Karpas-422 (cell line): ENCODE data around the gene SPATA12. TPM values are rescaled to one million over a fixed set of nuclear protein-coding genes. Genes with fewer than 3 reads are reported as not detected.
"Not testable (repeated sequence)": the region's sequence is repeated elsewhere in the genome, so short reads cannot be mapped to it uniquely, and the experiment has no call there.

Experiments
- DNase-seq: peaks from one replicate; pipeline ENCODE4 v3.0.0-alpha.2; 2015
- H2AFZ ChIP-seq: fragments of 200-600 bp; sonication (generic); 2 replicates; pipeline ENCODE4 v1.6.1; 2014; ENCODE audit warnings: antibody characterized with exemption, low read length, mixed read lengths
- H3K27ac ChIP-seq: fragments of 200-600 bp; sonication (generic); 2 replicates; pipeline ENCODE4 v1.5.1; 2014; ENCODE audit warnings: mild to moderate bottlenecking, low read length, moderate library complexity
- H3K27me3 ChIP-seq: fragments of 200-600 bp; sonication (generic); 2 replicates; pipeline ENCODE4 v1.6.1; 2014; ENCODE audit warnings: low read length, mixed read lengths
- H3K36me3 ChIP-seq: fragments of 200-600 bp; sonication (generic); 2 replicates; pipeline ENCODE4 v1.6.1; 2014; ENCODE audit warnings: low read length, mixed read lengths; ENCODE audit not compliant: insufficient read depth
- H3K4me1 ChIP-seq: fragments of 200-600 bp; sonication (generic); 2 replicates; pipeline ENCODE4 v1.6.1; 2014; ENCODE audit warnings: mild to moderate bottlenecking, low read length, mixed read lengths
- H3K4me2 ChIP-seq: fragments of 200-600 bp; sonication (generic); 2 replicates; pipeline ENCODE4 v1.6.1; 2014; ENCODE audit warnings: low read length, low read depth, mild to moderate bottlenecking; ENCODE audit not compliant: poor library complexity, severe bottlenecking
- H3K4me3 ChIP-seq: fragments of 200-600 bp; sonication (generic); 2 replicates; pipeline ENCODE4 v1.5.1; 2014; ENCODE audit warnings: mild to moderate bottlenecking, antibody characterized with exemption, low read length, mixed read lengths
- H3K79me2 ChIP-seq: fragments of 200-600 bp; sonication (generic); 2 replicates; pipeline ENCODE4 v1.6.1; 2014; ENCODE audit warnings: mild to moderate bottlenecking, low read length, mixed read lengths
- H3K9ac ChIP-seq: fragments of 200-600 bp; sonication (generic); 2 replicates; pipeline ENCODE4 v1.6.0; 2014; ENCODE audit warnings: low read length
- H3K9me2 ChIP-seq: fragments of 200-600 bp; sonication (generic), shearing (Covaris generic); replicated peaks from 2 replicates; pipeline ENCODE4 v1.6.0; 2014; ENCODE audit warnings: mild to moderate bottlenecking, low read length, moderate library complexity; ENCODE audit not compliant: insufficient read depth
- H3K9me3 ChIP-seq: fragments of 300-700, 200-600 bp; sonication (generic); 2 replicates; pipeline ENCODE4 v1.6.1; 2014; ENCODE audit warnings: low read length, mixed read lengths
- H4K20me1 ChIP-seq: fragments of 200-600 bp; sonication (generic); 2 replicates; pipeline ENCODE4 v1.6.1; 2014; ENCODE audit warnings: mild to moderate bottlenecking, antibody characterized with exemption, low read length, low read depth; ENCODE audit not compliant: insufficient read depth
- total RNA-seq: library from RNA; depleted of rRNA; stranded (reverse); fragments of >200 nt; shearing (Covaris generic); gene quantifications from 2 replicates; pipeline ENCODE4 v1.2.3, GENCODE V29; 2014; ENCODE audit warnings: low replicate concordance

SPATA12 gene
- total RNA-seq, 1 experiment from 2014 or later: 3.9 TPM

GRCh38 chr3:57079474-57079831 is 19.0 kb downstream of the SPATA12 start:
- Histone ChIP-seq H2AFZ (no peak overlapping the region), H3K4me2 (no peak overlapping the region), H3K9me2 (no peaks in the 10 kb centered on the region), H3K9ac (no peak overlapping the region), H3K9me3 (no peaks in the 10 kb centered on the region), H3K4me1 (peaks cover 12% of the 10 kb centered on the region), H4K20me1 (no peaks in the 10 kb centered on the region), H3K27me3 (no peaks in the 10 kb centered on the region), H3K4me3 (no peak overlapping the region), H3K27ac (no peak overlapping the region), H3K79me2 (no peaks in the 10 kb centered on the region), H3K36me3 (no peaks in the 10 kb centered on the region)
- no peak for DNase-seq

- H3K79me2 ChIP-seq: no peaks in the 10 kb centered on the region
- H3K27ac ChIP-seq: no peak overlapping the region
- H3K4me3 ChIP-seq: no peak overlapping the region
- H3K4me1 ChIP-seq: peaks cover 5% of the 10 kb centered on the region
- H4K20me1 ChIP-seq: no peaks in the 10 kb centered on the region
- no peak overlapping the region for H3K4me2 ChIP-seq
- H3K36me3 ChIP-seq: no peaks in the 10 kb centered on the region
- H2AFZ ChIP-seq: no peak overlapping the region
- H3K9me2 ChIP-seq: no peaks in the 10 kb centered on the region
- DNase-seq: no peak
- H3K27me3 ChIP-seq: no peaks in the 10 kb centered on the region
- no peaks in the 10 kb centered on the region for H3K9me3 ChIP-seq
- no peak overlapping the region for H3K9ac ChIP-seq
These were observed 19.7 kb downstream of the SPATA12 start for GRCh38 chr3:57080171-57080570.

- Histone ChIP-seq H3K9me3 (no peaks in the 10 kb centered on the region), H3K4me1 (peaks cover 8% of the 10 kb centered on the region), H3K9me2 (no peaks in the 10 kb centered on the region), H2AFZ (no peak overlapping the region), H3K9ac (no peak overlapping the region), H3K79me2 (no peaks in the 10 kb centered on the region), H3K27me3 (no peaks in the 10 kb centered on the region), H3K4me3 (no peak overlapping the region), H3K27ac (no peak overlapping the region), H3K36me3 (no peaks in the 10 kb centered on the region), H4K20me1 (no peaks in the 10 kb centered on the region), H3K4me2 (no peak overlapping the region)
- DNase-seq: no peak
These were observed 20.7 kb downstream of the SPATA12 start for GRCh38 chr3:57081173-57081572.

GRCh38 chr3:57082481-57082880 is 22.0 kb downstream of the SPATA12 start:
- Histone ChIP-seq H3K27me3 (no peaks in the 10 kb centered on the region), H3K4me1 (peaks cover 19% of the 10 kb centered on the region), H3K4me2 (no peak overlapping the region), H3K36me3 (no peaks in the 10 kb centered on the region), H2AFZ (no peak overlapping the region), H3K9ac (no peak overlapping the region), H4K20me1 (no peaks in the 10 kb centered on the region), H3K4me3 (no peak overlapping the region), H3K79me2 (no peaks in the 10 kb centered on the region), H3K9me3 (no peaks in the 10 kb centered on the region), H3K27ac (no peak overlapping the region), H3K9me2 (no peaks in the 10 kb centered on the region)
- DNase-seq: no peak

GRCh38 chr3:57083266-57083995 is 23.0 kb downstream of the SPATA12 start:
- H3K9me2 ChIP-seq, H3K27me3 ChIP-seq, H4K20me1 ChIP-seq, H3K9me3 ChIP-seq, H3K9ac ChIP-seq, H3K36me3 ChIP-seq, H3K79me2 ChIP-seq, H2AFZ ChIP-seq, H3K4me2 ChIP-seq, DNase-seq, H3K4me3 ChIP-seq, H3K27ac ChIP-seq: not testable (repeated sequence)
- peaks cover 28% of the 10 kb centered on the region for H3K4me1 ChIP-seq

- H3K4me3 ChIP-seq: no peak overlapping the region
- no peaks in the 10 kb centered on the region for H3K79me2 ChIP-seq
- H3K4me2 ChIP-seq: no peak overlapping the region
- no peak overlapping the region for H3K9ac ChIP-seq
- no peaks in the 10 kb centered on the region for H3K9me3 ChIP-seq
- H3K27ac ChIP-seq: no peak overlapping the region
- H3K27me3 ChIP-seq: no peaks in the 10 kb centered on the region
- no peaks in the 10 kb centered on the region for H3K36me3 ChIP-seq
- no peak overlapping the region for H2AFZ ChIP-seq
- H3K9me2 ChIP-seq: no peaks in the 10 kb centered on the region
- DNase-seq: no peak
- H3K4me1 ChIP-seq: peaks cover 46% of the 10 kb centered on the region
- H4K20me1 ChIP-seq: no peaks in the 10 kb centered on the region
These were observed 24.7 kb downstream of the SPATA12 start for GRCh38 chr3:57085211-57085610.

GRCh38 chr3:57086201-57086600 is 25.7 kb downstream of the SPATA12 start:
- Histone ChIP-seq H3K27ac (0 out of 2 replicates have a peak overlapping the region, but pooled peaks have one; percentile 95), H3K4me2 (peak overlapping the region; percentile 8), H3K9me2 (no peaks in the 10 kb centered on the region), H3K27me3 (no peaks in the 10 kb centered on the region), H3K36me3 (no peaks in the 10 kb centered on the region), H4K20me1 (no peaks in the 10 kb centered on the region), H3K79me2 (no peaks in the 10 kb centered on the region), H3K9me3 (no peaks in the 10 kb centered on the region), H3K4me3 (no peak overlapping the region), H2AFZ (no peak overlapping the region), H3K4me1 (peaks cover 56% of the 10 kb centered on the region), H3K9ac (peak overlapping the region; percentile 28)
- no peak for DNase-seq

GRCh38 chr3:57087361-57088092 is 27.1 kb downstream of the SPATA12 start:
- Histone ChIP-seq H3K4me1 (peaks cover 69% of the 10 kb centered on the region), H3K4me2 (peak overlapping the region; percentile 57), H3K36me3 (no peaks in the 10 kb centered on the region), H3K9me2 (no peaks in the 10 kb centered on the region), H3K9me3 (no peaks in the 10 kb centered on the region), H3K27me3 (no peaks in the 10 kb centered on the region), H3K9ac (no peak overlapping the region), H2AFZ (no peak overlapping the region), H3K4me3 (no peak overlapping the region), H4K20me1 (no peaks in the 10 kb centered on the region), H3K79me2 (no peaks in the 10 kb centered on the region), H3K27ac (peak overlapping the region; percentile 95)
- DNase-seq: peak; percentile 75
